ENCODE results near the gene PARP1.

GRCh38 chr1:226405411-226405988 is 2.4 kb downstream of the PARP1 start:
- TF ChIP-seq CTCF (IDR thresholded peaks at IDR 0.05) (no peak), EP300 (IDR thresholded peaks at IDR 0.05) (no peak), POLR2A (IDR thresholded peaks at IDR 0.05) (no peak)
